Fibroblast of skin of back (primary cell): Measurements from ENCODE around the gene RNF152.

Experiments used
- DNase-seq: peaks from one replicate; pipeline ENCODE4 v3.0.0-alpha.2; 2013

The RNF152 gene

GRCh38 chr18:61852496-61852895 is 40.3 kb downstream of the RNF152 start:
- DNase-seq, result no peak

GRCh38 chr18:61851940-61852451 is 40.8 kb downstream of the RNF152 start:
- peak; percentile 100 for DNase-seq

GRCh38 chr18:61851279-61851678 is 41.5 kb downstream of the RNF152 start:
- DNase-seq, result no peak

GRCh38 chr18:61850756-61851155 is 42.1 kb downstream of the RNF152 start:
- no peak for DNase-seq

GRCh38 chr18:61847164-61847791 is 45.5 kb downstream of the RNF152 start:
- no peak for DNase-seq

GRCh38 chr18:61845197-61845596 is 47.6 kb downstream of the RNF152 start:
- DNase-seq, result no peak

GRCh38 chr18:61844726-61845125 is 48.1 kb downstream of the RNF152 start:
- no peak for DNase-seq

- peak; percentile 74 for DNase-seq
Observed at GRCh38 chr18:61842146-61842545, 50.7 kb downstream of the RNF152 start.

- DNase-seq, result no peak
Observed at GRCh38 chr18:61841706-61842105, 51.1 kb downstream of the RNF152 start.

GRCh38 chr18:61840324-61840723 is 52.5 kb downstream of the RNF152 start:
- no peak for DNase-seq

GRCh38 chr18:61838521-61838920 is 54.3 kb downstream of the RNF152 start:
- no peak for DNase-seq

- peak; percentile 81 for DNase-seq
Observed at GRCh38 chr18:61833978-61834377, 58.8 kb downstream of the RNF152 start.

- DNase-seq, result peak; percentile 82
Observed at GRCh38 chr18:61833387-61833786, 59.4 kb downstream of the RNF152 start.

- no peak for DNase-seq
Observed at GRCh38 chr18:61832858-61833257, 59.9 kb downstream of the RNF152 start.

GRCh38 chr18:61831071-61831470 is 61.7 kb downstream of the RNF152 start:
- DNase-seq, result no peak

GRCh38 chr18:61829108-61829507 is 63.7 kb downstream of the RNF152 start:
- no peak for DNase-seq

GRCh38 chr18:61827591-61827990 is 65.2 kb downstream of the RNF152 start:
- no peak for DNase-seq

GRCh38 chr18:61825386-61825785 is 67.4 kb downstream of the RNF152 start:
- DNase-seq, result peak; percentile 80

- DNase-seq, result no peak
Observed at GRCh38 chr18:61824733-61825363, 68.0 kb downstream of the RNF152 start.

GRCh38 chr18:61823595-61823994 is 69.2 kb downstream of the RNF152 start:
- DNase-seq, result no peak

GRCh38 chr18:61822879-61823278 is 69.9 kb downstream of the RNF152 start:
- no peak for DNase-seq

- no peak for DNase-seq
Observed at GRCh38 chr18:61821748-61822147, 71.1 kb downstream of the RNF152 start.

- DNase-seq, result no peak
Observed at GRCh38 chr18:61820882-61821281, 71.9 kb downstream of the RNF152 start.

GRCh38 chr18:61817086-61817485 is 75.7 kb downstream of the RNF152 start:
- peak; percentile 51 for DNase-seq
